ENCODE results near the gene TMEM87B.

DNA sequence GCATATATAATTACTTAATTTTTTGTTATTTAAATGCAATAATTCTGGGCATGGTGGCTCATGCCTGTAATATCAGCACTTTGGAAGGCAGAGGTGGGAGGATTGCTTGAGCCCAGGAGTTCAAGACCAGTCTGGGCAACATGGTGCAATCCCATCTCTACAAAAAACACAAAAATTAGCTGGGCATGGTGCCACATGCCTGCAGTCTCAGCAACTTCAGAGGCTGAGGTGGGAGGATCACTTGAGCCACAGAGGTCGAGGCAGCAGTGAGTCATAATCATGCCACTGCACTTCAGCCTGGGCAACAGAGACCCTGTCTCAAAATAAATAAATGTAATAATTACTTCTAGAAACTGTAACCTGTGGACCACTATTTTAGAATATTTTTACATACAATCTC, 21.5 kb upstream of the TMEM87B start:
- TF ChIP-seq POLR2A (IDR thresholded peaks at IDR 0.05): no peak
- peak in 2 of 3 donors; percentile 12 to 44 for TF ChIP-seq POLR2AphosphoS5 (IDR thresholded peaks at IDR 0.05)
- TF ChIP-seq, protein P1, sequence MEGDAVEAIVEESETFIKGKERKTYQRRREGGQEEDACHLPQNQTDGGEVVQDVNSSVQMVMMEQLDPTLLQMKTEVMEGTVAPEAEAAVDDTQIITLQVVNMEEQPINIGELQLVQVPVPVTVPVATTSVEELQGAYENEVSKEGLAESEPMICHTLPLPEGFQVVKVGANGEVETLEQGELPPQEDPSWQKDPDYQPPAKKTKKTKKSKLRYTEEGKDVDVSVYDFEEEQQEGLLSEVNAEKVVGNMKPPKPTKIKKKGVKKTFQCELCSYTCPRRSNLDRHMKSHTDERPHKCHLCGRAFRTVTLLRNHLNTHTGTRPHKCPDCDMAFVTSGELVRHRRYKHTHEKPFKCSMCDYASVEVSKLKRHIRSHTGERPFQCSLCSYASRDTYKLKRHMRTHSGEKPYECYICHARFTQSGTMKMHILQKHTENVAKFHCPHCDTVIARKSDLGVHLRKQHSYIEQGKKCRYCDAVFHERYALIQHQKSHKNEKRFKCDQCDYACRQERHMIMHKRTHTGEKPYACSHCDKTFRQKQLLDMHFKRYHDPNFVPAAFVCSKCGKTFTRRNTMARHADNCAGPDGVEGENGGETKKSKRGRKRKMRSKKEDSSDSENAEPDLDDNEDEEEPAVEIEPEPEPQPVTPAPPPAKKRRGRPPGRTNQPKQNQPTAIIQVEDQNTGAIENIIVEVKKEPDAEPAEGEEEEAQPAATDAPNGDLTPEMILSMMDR (IDR thresholded peaks at IDR 0.05 in 8 of 11, conservative IDR thresholded peaks at IDR 0.05 in 3 of 11): no peak
